ENCODE results near the gene TAS1R3.
"Not testable (repeated sequence)": the region's sequence is repeated elsewhere in the genome, so short reads cannot be mapped to it uniquely, and the experiment has no call there.

TAS1R3 gene

GRCh38 chr1:1354271-1355247, 23.5 kb downstream of the TAS1R3 start:
- peak in 1 of 2 donors; percentile 33 for DNase-seq

- DNase-seq = no peak
These were observed 24.3 kb downstream of the TAS1R3 start for GRCh38 chr1:1355416-1355815.

- no peak for DNase-seq
These were observed 25.2 kb downstream of the TAS1R3 start for GRCh38 chr1:1356166-1356795.

GRCh38 chr1:1356796-1357401, 25.8 kb downstream of the TAS1R3 start:
- DNase-seq = no peak

GRCh38 chr1:1357871-1358432, 26.9 kb downstream of the TAS1R3 start:
- no peak for DNase-seq

- DNase-seq = no peak
These were observed 27.6 kb downstream of the TAS1R3 start, which contains the start of gene MXRA8 for GRCh38 chr1:1358433-1359271. MXRA8 (minus strand) TSS chr1:1358555; CDS start chr1:1358504, 51 bp downstream.

- no peak for DNase-seq
These were observed 28.2 kb downstream of the TAS1R3 start for GRCh38 chr1:1359308-1359663.

GRCh38 chr1:1359664-1360468, 28.8 kb downstream of the TAS1R3 start:
- DNase-seq = no peak

- DNase-seq = no peak
These were observed 29.6 kb downstream of the TAS1R3 start for GRCh38 chr1:1360506-1361169.

- no peak for DNase-seq
These were observed 30.3 kb downstream of the TAS1R3 start for GRCh38 chr1:1361233-1361981.

- DNase-seq = no peak
These were observed 30.9 kb downstream of the TAS1R3 start for GRCh38 chr1:1361982-1362423.

GRCh38 chr1:1364266-1364665, 33.2 kb downstream of the TAS1R3 start:
- no peak for DNase-seq

GRCh38 chr1:1365875-1366698, 35.0 kb downstream of the TAS1R3 start:
- no peak for DNase-seq

- no peak for DNase-seq
These were observed 35.6 kb downstream of the TAS1R3 start for GRCh38 chr1:1366699-1367066.

GRCh38 chr1:1367315-1367714, 36.2 kb downstream of the TAS1R3 start:
- no peak for DNase-seq

GRCh38 chr1:1370094-1370493, 39.0 kb downstream of the TAS1R3 start:
- not testable (repeated sequence) for DNase-seq

- no peak for DNase-seq
These were observed 39.8 kb downstream of the TAS1R3 start for GRCh38 chr1:1370771-1371300.

- peak; percentile 74 to 86 for DNase-seq
These were observed 40.3 kb downstream of the TAS1R3 start for GRCh38 chr1:1371364-1371745.

All from CD4-positive, alpha-beta T cell treated with Interferon alpha-2 for 1 hour (primary cell).